ENCODE data around the gene SLC4A1.

DNA sequence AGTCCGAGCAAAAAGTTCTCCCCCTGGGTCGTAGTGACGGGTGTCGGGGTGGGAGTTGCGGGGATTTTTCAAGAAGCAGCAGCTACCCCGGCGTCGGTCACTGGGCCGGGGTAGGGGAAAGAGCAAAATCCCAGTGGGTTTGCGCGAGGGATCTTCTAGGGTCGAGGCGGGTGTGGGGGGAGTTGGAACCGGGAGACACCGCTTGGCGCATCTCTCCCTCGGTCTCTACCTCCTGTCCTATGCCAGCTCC is 46.1 kb downstream of the SLC4A1 start:
- TF ChIP-seq TCF7L2 (IDR thresholded peaks at IDR 0.05; ENCODE audit: low read depth, low read length) (no peak), BRCA1 (CRISPR knock-in tag; IDR thresholded peaks at IDR 0.05) (no peak), ZNF713 (CRISPR knock-in tag; IDR thresholded peaks at IDR 0.05) (no peak), NR2F6 (IDR thresholded peaks at IDR 0.05) (no peak), NR2F6 (CRISPR knock-in tag; IDR thresholded peaks at IDR 0.05) (no peak)
- TF ChIP-seq, protein P1, sequence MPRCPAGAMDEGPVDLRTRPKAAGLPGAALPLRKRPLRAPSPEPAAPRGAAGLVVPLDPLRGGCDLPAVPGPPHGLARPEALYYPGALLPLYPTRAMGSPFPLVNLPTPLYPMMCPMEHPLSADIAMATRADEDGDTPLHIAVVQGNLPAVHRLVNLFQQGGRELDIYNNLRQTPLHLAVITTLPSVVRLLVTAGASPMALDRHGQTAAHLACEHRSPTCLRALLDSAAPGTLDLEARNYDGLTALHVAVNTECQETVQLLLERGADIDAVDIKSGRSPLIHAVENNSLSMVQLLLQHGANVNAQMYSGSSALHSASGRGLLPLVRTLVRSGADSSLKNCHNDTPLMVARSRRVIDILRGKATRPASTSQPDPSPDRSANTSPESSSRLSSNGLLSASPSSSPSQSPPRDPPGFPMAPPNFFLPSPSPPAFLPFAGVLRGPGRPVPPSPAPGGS (CRISPR knock-in tag; IDR thresholded peaks at IDR 0.05) = no peak
- TF ChIP-seq, protein P2, sequence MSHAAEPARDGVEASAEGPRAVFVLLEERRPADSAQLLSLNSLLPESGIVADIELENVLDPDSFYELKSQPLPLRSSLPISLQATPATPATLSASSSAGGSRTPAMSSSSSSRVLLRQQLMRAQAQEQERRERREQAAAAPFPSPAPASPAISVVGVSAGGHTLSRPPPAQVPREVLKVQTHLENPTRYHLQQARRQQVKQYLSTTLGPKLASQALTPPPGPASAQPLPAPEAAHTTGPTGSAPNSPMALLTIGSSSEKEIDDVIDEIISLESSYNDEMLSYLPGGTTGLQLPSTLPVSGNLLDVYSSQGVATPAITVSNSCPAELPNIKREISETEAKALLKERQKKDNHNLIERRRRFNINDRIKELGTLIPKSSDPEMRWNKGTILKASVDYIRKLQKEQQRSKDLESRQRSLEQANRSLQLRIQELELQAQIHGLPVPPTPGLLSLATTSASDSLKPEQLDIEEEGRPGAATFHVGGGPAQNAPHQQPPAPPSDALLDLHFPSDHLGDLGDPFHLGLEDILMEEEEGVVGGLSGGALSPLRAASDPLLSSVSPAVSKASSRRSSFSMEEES (CRISPR knock-in tag; IDR thresholded peaks at IDR 0.05) = no peak
- TF ChIP-seq, protein P3, sequence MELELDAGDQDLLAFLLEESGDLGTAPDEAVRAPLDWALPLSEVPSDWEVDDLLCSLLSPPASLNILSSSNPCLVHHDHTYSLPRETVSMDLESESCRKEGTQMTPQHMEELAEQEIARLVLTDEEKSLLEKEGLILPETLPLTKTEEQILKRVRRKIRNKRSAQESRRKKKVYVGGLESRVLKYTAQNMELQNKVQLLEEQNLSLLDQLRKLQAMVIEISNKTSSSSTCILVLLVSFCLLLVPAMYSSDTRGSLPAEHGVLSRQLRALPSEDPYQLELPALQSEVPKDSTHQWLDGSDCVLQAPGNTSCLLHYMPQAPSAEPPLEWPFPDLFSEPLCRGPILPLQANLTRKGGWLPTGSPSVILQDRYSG (CRISPR knock-in tag; IDR thresholded peaks at IDR 0.05) = no peak
